ENCODE measurements around the gene KCNK6.
A peak's percentile ranks its signal among the peaks of the same experiment; 100 is the strongest.

Gene KCNK6

DNA sequence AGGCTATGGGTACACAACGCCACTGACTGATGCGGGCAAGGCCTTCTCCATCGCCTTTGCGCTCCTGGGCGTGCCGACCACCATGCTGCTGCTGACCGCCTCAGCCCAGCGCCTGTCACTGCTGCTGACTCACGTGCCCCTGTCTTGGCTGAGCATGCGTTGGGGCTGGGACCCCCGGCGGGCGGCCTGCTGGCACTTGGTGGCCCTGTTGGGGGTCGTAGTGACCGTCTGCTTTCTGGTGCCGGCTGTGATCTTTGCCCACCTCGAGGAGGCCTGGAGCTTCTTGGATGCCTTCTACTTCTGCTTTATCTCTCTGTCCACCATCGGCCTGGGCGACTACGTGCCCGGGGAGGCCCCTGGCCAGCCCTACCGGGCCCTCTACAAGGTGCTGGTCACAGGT is 6.9 kb downstream of the KCNK6 start:
- DNase-seq: no peak

GRCh38 chr19:38329651-38330050 is 10.0 kb downstream of the KCNK6 start:
- no peak for DNase-seq

GRCh38 chr19:38331728-38332127 is 12.1 kb downstream of the KCNK6 start:
- no peak for DNase-seq

- no peak for DNase-seq
Measured at GRCh38 chr19:38333245-38333644, 13.6 kb downstream of the KCNK6 start.

DNA sequence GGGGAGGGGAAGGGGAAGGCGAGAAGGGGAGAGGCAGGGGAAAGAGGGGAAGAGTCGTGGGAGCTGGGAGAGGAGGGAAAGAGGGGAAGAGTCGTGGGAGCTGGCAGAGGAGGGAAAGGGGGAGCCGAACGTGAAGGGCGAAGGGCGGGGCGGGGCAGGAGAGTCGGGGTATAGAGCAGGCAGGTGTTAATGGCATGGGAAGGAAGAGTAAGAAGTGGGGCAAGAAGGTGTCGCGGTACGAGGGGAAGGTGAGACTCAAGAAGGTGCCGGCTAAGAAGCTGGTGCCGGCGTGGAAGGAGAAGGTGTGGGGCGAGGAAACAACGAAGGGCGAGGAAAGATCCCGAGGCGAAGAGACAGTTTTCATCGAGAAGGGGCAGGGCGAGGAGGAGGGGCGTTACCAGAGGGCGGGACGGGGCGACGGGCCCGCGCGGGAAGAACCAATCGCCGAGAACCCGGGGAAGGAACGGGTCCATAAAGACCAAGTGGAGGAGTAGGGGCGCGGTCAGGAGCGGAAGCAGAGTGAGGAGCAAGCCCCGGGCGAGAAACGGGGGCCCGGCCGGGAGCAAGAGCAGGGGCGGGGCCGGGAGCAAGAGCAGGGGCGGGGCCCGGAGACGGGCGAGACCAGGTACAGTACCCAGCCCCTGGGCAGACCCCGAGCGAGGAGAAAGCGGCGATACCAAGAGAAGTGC is 16.4 kb downstream of the KCNK6 start:
- peak; percentile 98 for DNase-seq

- DNase-seq: peak; percentile 98
Measured at GRCh38 chr19:38336638-38337359, 17.2 kb downstream of the KCNK6 start.

GRCh38 chr19:38337360-38337653 is 17.7 kb downstream of the KCNK6 start:
- peak; percentile 60 for DNase-seq

- peak; percentile 85 for DNase-seq
Measured at GRCh38 chr19:38339011-38339410, 19.4 kb downstream of the KCNK6 start.

DNA sequence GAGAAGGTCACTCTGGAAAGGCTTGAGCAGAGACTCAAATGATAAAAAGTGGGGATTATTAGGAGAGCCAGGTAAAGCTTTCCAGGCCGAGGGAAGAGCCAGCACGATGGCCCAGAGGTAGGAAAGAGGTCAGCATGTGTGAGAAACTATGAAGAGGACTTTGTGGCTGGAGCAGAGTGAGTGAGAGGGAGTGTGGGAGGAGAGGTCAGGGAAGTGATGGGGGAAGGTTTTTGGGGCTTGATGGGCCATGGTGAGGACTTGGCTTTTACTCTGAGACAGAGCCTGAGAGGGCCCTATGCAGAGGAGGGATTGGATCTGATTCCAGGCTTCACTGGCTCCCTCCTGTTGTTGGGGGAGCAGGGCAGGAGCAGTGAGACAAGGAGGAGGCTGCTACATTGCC is 21.3 kb downstream of the KCNK6 start:
- no peak for DNase-seq

DNA sequence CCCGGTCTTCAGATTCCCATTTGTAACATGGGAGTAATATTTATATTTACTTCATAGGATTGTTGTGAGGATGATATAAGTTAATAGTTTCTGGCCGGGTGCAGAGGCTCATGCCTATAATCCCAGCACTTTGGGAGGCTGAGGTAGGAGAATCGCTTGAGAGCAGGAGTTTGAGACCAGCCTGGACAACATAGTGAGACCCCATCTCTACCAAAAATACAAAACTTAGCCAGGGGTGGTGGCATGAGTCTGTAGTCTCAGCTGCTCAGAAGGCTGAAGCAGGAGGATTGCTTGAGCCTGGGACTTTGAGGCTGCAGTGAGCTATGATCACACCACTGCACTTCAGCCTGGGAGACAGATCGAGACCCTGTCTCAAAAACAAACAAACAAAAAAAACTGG is 27.2 kb downstream of the KCNK6 start:
- no peak for DNase-seq

GRCh38 chr19:38350883-38351282 is 31.2 kb downstream of the KCNK6 start:
- no peak for DNase-seq

DNA sequence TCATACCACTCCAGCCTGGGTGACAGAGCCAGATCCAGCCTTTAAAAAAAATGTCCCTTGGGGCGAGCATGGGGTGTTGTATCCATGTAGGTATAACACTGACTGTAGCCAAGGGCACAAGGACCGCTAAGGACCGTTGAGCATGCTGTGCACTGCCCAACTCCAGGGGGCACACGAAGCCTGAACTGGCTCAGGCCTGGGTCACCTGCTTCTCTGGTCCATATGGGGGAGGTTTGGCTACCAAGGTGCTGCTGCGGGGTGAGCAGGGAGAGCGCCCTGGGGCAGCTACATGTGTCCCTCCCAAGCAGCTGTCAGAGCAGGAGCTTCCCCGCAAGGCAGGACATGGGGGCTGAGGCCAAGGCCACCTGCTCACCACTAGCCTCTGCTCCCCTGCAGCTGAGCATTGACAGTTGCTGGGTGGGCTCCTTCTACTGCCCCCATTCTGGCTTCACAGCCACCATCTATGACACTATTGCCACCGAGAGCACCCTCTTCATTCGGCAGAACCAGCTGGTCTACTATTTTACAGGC is 32.3 kb downstream of the KCNK6 start:
- peak; percentile 26 for DNase-seq

DNA sequence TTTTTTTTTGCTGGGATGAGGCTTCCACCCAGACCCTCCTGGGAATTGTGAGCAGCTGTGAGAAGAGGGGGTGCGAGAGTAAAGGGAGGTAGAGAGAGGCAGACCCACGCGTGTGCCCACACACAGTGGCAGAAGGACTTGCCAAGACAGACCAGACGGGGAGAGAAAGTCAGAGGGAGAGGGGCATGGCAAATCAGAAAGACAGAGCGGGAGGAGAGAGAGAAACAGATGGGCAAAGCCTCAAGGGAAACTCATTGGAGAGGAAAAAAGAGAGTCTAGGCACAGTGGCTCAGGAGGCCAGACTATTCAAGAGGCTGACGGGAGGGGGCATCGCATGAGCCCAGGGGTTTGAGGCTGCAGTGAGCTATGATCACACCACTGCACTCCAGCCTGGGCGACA is 33.0 kb downstream of the KCNK6 start:
- DNase-seq: peak; percentile 45

GRCh38 chr19:38355728-38356725 is 36.4 kb downstream of the KCNK6 start:
- no peak for DNase-seq

GRCh38 chr19:38358071-38358470 is 38.4 kb downstream of the KCNK6 start:
- DNase-seq: no peak

GRCh38 chr19:38359242-38360021 is 39.8 kb downstream of the KCNK6 start:
- no peak for DNase-seq

GRCh38 chr19:38360351-38360750 is 40.7 kb downstream of the KCNK6 start:
- DNase-seq: peak; percentile 38

- DNase-seq: no peak
Measured at GRCh38 chr19:38360839-38361631, 41.4 kb downstream of the KCNK6 start.

DNA sequence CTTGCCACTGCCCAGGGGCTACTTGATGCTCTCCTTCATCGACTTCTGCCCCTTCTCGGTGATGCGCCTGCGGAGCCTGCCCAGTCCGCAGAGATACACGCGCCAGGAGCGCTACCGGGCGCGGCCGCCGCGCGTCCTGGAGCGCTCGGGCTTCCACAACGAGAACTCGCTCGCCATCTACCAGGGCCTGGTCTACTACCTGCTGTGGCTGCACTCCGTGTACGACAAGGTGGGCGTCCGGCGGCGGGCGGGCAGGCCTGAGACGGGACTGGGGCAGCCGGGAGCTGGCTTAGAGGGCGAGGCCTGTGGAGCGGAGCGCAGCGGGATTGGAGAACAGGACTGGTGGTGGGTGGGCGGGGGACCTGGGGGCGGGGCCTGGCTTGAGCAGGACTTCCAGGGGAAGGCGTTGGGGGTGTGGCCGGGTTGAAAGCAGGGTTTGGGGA is 42.0 kb downstream of the KCNK6 start:
- peak; percentile 96 for DNase-seq

GRCh38 chr19:38362076-38362945 is 42.7 kb downstream of the KCNK6 start:
- peak; percentile 92 for DNase-seq
